Retinal pigment epithelial cell (primary cell): ENCODE measurements around the gene BABAM1.

Experiments
- DNase-seq: peaks from one replicate; pipeline ENCODE4 v3.0.0-alpha.2; 2010; ENCODE audit warnings: low read depth
- H3K4me3 ChIP-seq: 2 replicates; pipeline ENCODE4 v1.5.1; 2011; ENCODE audit warnings: mild to moderate bottlenecking, low read length, control low read depth, moderate library complexity
- CTCF ChIP-seq: conservative IDR thresholded peaks from 2 replicates; pipeline ENCODE4 v1.5.1; 2011; ENCODE audit warnings: low read depth, low read length, control low read depth, inconsistent platforms

BABAM1 gene

GRCh38 chr19:17321655-17322489 lies 54.6 kb downstream of the BABAM1 start:
- DNase-seq = no peak
- TF ChIP-seq CTCF = no peak
- no peak overlapping the region for H3K4me3 ChIP-seq

GRCh38 chr19:17322854-17323253 lies 55.6 kb downstream of the BABAM1 start:
- no peak for TF ChIP-seq CTCF
- no peak overlapping the region for H3K4me3 ChIP-seq
- DNase-seq = no peak

GRCh38 chr19:17323300-17323963 lies 56.2 kb downstream of the BABAM1 start:
- DNase-seq = no peak
- TF ChIP-seq CTCF = no peak
- H3K4me3 ChIP-seq = no peak overlapping the region

GRCh38 chr19:17323964-17324332 lies 56.7 kb downstream of the BABAM1 start:
- DNase-seq = no peak
- TF ChIP-seq CTCF = no peak
- H3K4me3 ChIP-seq = no peak overlapping the region

- no peak overlapping the region for H3K4me3 ChIP-seq
- TF ChIP-seq CTCF = no peak
- DNase-seq = no peak
Measured at GRCh38 chr19:17324357-17325114, 57.3 kb downstream of the BABAM1 start.

- DNase-seq = no peak
- H3K4me3 ChIP-seq = no peak overlapping the region
- TF ChIP-seq CTCF = no peak
Measured at GRCh38 chr19:17325133-17325532, 57.9 kb downstream of the BABAM1 start.
